GM19467 (cell line): Measurements from ENCODE around the gene ABHD8.

Experiments used
- ATAC-seq: cut with Tn5 transposase; IDR thresholded peaks from one replicate; pipeline ENCODE4 v1.9.1; 2021; ENCODE audit warnings: mild to moderate bottlenecking, moderate library complexity; ENCODE audit not compliant: unreplicated experiment

The ABHD8 gene

GRCh38 chr19:17303167-17303939, at the start of gene ABHD8:
Gene ABHD8, minus strand, starts transcription at chr19:17303425. Its CDS starts 1,809 bp downstream, at chr19:17301616.
- ATAC-seq = peak; percentile 46

GRCh38 chr19:17352608-17353280, 49.5 kb upstream of the ABHD8 start:
- no peak for ATAC-seq

GRCh38 chr19:17351815-17352435, 48.7 kb upstream of the ABHD8 start:
- ATAC-seq = no peak

GRCh38 chr19:17348700-17349099, 45.5 kb upstream of the ABHD8 start:
- ATAC-seq = no peak

- ATAC-seq = no peak
Observed at GRCh38 chr19:17347877-17348276, 44.7 kb upstream of the ABHD8 start.

- no peak for ATAC-seq
Observed at GRCh38 chr19:17347361-17347760, 44.1 kb upstream of the ABHD8 start.

GRCh38 chr19:17346109-17346671, 43.0 kb upstream of the ABHD8 start:
- ATAC-seq = no peak

- no peak for ATAC-seq
Observed at GRCh38 chr19:17341845-17342244, 38.6 kb upstream of the ABHD8 start.

- no peak for ATAC-seq
Observed at GRCh38 chr19:17341386-17341785, 38.2 kb upstream of the ABHD8 start.

GRCh38 chr19:17340871-17341357, 37.7 kb upstream of the ABHD8 start:
- no peak for ATAC-seq

GRCh38 chr19:17340302-17340870, 37.2 kb upstream of the ABHD8 start:
- no peak for ATAC-seq

GRCh38 chr19:17339088-17339741, 36.0 kb upstream of the ABHD8 start:
- no peak for ATAC-seq

- ATAC-seq = no peak
Observed at GRCh38 chr19:17338433-17339078, 35.3 kb upstream of the ABHD8 start.

- no peak for ATAC-seq
Observed at GRCh38 chr19:17337675-17338432, 34.6 kb upstream of the ABHD8 start.

GRCh38 chr19:17336872-17337674, 33.8 kb upstream of the ABHD8 start, which contains the start of gene GTPBP3:
Gene GTPBP3, plus strand, starts transcription at chr19:17337553. Its CDS starts 59 bp downstream, at chr19:17337612.
- ATAC-seq = peak; percentile 76

GRCh38 chr19:17335575-17335974, 32.4 kb upstream of the ABHD8 start:
- no peak for ATAC-seq

GRCh38 chr19:17334414-17335409, 31.5 kb upstream of the ABHD8 start, which contains the start of gene ANO8:
Gene ANO8, minus strand, starts transcription at chr19:17334855. Its CDS starts 185 bp downstream, at chr19:17334670.
- peak; percentile 36 for ATAC-seq
